ENCODE measurements around the gene AGMO.

DNA sequence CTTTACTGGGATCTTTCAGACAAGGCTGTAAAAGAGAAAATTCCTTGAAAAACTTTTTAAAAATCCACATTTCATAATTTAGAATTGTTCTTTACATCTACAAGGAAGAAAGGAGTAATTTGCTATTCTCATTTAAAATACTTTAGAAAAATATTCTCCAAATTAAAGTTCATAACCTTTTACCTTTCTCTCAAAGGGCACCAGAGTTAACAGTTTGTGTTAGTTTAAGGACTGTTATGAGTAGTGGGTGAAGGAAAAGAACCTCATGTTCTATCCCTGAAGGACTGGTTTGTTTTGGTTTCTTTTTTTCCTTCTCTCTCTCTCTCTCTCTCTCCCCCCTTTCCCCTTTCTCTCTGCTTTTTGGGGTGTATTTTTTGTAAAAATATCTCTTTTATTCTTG lies 4.1 kb downstream of the AGMO start:
- TF ChIP-seq, protein P1, sequence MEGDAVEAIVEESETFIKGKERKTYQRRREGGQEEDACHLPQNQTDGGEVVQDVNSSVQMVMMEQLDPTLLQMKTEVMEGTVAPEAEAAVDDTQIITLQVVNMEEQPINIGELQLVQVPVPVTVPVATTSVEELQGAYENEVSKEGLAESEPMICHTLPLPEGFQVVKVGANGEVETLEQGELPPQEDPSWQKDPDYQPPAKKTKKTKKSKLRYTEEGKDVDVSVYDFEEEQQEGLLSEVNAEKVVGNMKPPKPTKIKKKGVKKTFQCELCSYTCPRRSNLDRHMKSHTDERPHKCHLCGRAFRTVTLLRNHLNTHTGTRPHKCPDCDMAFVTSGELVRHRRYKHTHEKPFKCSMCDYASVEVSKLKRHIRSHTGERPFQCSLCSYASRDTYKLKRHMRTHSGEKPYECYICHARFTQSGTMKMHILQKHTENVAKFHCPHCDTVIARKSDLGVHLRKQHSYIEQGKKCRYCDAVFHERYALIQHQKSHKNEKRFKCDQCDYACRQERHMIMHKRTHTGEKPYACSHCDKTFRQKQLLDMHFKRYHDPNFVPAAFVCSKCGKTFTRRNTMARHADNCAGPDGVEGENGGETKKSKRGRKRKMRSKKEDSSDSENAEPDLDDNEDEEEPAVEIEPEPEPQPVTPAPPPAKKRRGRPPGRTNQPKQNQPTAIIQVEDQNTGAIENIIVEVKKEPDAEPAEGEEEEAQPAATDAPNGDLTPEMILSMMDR (IDR thresholded peaks at IDR 0.05), result no peak
- TF ChIP-seq POLR2AphosphoS5 (IDR thresholded peaks at IDR 0.05; ENCODE audit: low read depth, low read length), result no peak
- TF ChIP-seq REST (IDR thresholded peaks at IDR 0.05; ENCODE audit: insufficient read depth in 1 of 2, low read depth in 2 of 2, low read length in 1 of 2), result no peak
- no peak for TF ChIP-seq TCF7L2 (IDR thresholded peaks at IDR 0.05; ENCODE audit: low read depth, low read length)

Measured in Panc1 (cell line).